Measurements from ENCODE around the gene RPL27.
A peak's percentile ranks its signal among the peaks of the same experiment; 100 is the strongest.

RPL27 gene

GRCh38 chr17:43020789-43021740 lies 22.8 kb downstream of the RPL27 start:
- no peak for DNase-seq (ENCODE audit: low read depth in 4 of 4, low spot score in 1 of 4)

DNA sequence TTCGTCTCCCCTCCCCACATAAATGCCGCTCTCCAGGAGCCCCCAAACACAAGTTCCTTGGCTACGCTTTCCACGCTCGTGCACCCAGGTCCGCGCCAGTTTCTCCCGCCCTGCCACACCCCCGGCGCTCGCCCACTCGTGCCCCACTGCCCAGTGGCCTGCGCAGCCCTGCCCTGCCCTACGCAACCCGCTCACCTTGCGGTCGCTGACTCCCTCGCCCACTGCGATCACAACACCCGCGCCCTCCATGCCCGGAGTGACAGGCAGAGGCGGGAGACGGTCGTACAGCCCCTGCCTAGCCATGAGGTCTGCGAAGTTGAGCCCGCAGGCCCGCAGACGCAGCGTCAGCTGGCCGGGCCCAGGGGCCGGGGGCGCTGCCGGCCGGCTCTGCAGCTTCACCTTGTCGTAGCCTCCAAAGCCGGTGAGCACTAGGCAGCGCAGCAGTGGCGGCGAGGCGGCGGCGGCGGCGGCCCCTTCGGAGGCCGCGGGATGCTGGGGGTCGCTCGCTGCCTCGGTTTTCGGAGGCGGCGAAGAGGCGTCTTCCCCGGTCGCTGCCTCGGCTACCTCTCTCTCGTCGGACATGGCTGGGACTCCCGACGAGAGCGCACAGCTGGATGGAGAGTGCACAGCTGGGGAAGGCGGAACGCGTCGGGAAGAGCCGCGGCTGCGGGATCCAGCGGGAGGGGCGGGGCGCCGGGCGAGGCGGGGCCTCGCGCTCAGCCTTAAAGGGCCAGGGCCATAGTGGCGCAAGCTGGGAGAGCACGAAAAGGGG lies 23.7 kb downstream of the RPL27 start, which contains the start of gene VAT1:
Gene VAT1, minus strand, starts transcription at position 645 of the 772 bp plus-strand sequence. Its CDS starts 63 bp downstream, at position 582.
- DNase-seq (ENCODE audit: low read depth in 4 of 4, low spot score in 1 of 4), result peak in 2 of 4 experiments; percentile 49 to 56

DNA sequence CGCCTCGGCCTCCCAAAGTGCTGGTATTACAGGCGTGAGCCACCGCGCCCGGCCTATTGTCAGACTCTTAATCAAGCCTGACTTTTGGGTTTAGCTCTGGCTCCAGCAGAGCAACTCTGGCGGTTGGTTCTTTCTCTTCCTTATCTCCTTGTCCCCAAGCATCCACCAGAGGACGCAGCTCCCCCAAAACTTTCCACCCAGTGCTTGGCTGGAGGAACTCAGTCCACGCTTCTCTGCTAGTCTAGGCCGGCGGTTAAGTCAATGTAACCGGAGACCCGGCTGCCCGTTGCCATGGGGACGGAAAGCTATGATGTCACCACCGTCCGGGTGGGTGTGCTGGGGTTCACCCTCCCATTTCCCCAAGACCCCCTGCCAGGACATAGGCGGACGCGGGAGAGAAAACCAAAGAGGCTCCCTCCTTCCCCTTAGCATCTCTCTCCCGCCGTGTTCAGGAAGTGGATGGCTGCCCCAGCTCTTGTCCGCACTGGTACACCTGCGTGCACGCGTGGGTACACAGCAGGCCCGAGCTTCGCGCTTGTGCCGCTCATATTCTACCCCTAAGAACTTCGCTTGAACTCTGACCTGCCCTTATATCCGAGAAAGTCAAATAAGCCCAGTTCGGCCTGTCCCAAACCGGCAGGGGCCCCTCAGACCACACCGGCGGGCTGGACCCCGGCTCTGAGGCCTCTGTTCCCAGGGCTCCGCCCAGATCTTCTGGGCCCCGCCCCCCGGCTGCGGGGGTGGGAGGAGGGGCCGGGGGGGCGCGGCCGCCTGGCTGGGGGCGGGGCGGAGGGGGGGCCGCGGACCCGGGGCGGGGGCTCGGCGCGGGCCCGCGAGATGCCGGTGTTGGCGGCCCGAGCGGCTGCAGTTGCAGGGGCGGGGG lies 26.4 kb downstream of the RPL27 start, which contains the start of gene RND2:
Gene RND2, plus strand, starts transcription at position 825 of the 883 bp plus-strand sequence. CDS start 117 bp downstream, outside the sequence.
- DNase-seq (ENCODE audit: low read depth in 4 of 4, low spot score in 1 of 4), result peak; percentile 54 to 62 (median 60)

DNA sequence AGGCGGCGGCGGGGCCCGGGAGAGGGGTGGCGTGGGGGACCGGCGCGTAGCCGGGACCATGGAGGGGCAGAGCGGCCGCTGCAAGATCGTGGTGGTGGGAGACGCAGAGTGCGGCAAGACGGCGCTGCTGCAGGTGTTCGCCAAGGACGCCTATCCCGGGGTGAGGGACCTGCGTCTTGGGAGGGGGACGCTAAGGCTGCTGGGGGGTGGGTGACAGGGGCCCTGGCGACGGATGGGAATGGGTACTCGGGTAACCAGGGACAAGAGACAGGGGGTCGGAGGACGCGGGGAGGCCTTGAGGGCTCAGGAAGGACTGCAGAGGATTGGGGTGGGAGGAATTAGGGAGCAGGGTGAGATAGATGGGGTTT lies 27.1 kb downstream of the RPL27 start:
- DNase-seq (ENCODE audit: low read depth in 4 of 4, low spot score in 1 of 4), result no peak

- no peak for DNase-seq (ENCODE audit: low read depth in 4 of 4, low spot score in 1 of 4)
These were observed 27.7 kb downstream of the RPL27 start for GRCh38 chr17:43025766-43026537.

GRCh38 chr17:43026595-43026994 lies 28.4 kb downstream of the RPL27 start:
- DNase-seq (ENCODE audit: low read depth in 4 of 4, low spot score in 1 of 4), result no peak

- DNase-seq (ENCODE audit: low read depth in 4 of 4, low spot score in 1 of 4), result no peak
These were observed 29.1 kb downstream of the RPL27 start for GRCh38 chr17:43027091-43028032.

DNA sequence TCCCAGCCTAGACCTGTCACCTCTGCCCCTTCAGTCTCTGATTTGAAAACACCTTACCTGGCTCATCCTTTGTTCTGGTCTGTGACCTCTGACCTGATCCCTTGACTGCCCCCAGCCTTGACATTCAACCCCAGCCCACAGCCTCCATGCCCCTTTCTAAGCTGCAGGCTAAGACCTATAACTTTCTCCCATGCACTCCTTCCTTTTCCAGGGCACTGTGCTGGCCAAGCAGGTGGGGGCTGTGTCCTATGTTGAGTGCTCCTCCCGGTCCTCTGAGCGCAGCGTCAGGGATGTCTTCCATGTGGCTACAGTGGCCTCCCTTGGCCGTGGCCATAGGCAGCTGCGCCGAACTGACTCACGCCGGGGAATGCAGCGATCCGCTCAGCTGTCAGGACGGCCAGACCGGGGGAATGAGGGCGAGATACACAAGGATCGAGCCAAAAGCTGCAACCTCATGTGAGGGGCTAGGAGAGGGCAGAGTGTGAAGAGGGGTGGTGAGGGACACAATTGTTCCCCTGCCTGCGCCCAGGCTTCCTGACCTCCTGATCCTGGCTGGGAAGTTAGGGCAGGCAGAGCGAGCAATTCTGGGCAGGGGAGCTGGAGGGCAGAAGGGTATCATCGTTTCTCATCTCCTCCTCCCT lies 30.1 kb downstream of the RPL27 start:
- no peak for DNase-seq (ENCODE audit: low read depth in 4 of 4, low spot score in 1 of 4)

DNA sequence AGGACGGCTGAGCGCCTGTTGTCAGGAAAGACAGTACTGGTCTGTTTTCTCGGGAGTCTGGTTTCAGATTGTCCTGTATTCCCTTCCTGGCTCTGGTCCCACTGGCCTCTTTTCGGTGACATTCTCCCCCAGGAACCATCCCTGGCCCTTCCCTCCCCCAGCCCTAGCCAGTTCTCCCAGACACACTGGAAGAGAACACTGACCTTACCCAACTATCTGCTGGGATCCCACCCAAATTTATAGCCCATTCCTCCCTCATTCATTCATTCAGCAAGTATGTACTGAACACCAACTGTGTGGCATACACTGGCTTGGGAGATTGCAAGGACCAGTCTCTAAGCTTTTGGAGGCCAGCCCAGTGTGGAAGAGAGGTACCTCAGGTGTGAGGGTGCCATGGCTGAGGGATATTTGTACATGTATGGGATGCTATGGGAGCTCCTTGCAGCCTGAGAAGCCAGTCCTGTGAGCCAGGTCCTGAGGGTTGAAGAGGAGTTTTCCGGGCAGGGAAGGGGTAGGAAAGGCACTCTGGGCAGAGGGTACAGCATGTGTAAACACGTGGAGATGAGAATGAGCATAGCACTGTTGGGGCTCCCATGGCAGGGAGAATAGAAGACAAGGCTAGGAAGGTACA lies 32.0 kb downstream of the RPL27 start:
- DNase-seq (ENCODE audit: low read depth in 4 of 4, low spot score in 1 of 4), result no peak

- no peak for DNase-seq (ENCODE audit: low read depth in 4 of 4, low spot score in 1 of 4)
These were observed 33.4 kb downstream of the RPL27 start for GRCh38 chr17:43031666-43032065.

- no peak for DNase-seq (ENCODE audit: low read depth in 4 of 4, low spot score in 1 of 4)
These were observed 36.0 kb downstream of the RPL27 start for GRCh38 chr17:43033948-43034881.

- no peak for DNase-seq (ENCODE audit: low read depth in 4 of 4, low spot score in 1 of 4)
These were observed 36.7 kb downstream of the RPL27 start for GRCh38 chr17:43034894-43035293.

DNA sequence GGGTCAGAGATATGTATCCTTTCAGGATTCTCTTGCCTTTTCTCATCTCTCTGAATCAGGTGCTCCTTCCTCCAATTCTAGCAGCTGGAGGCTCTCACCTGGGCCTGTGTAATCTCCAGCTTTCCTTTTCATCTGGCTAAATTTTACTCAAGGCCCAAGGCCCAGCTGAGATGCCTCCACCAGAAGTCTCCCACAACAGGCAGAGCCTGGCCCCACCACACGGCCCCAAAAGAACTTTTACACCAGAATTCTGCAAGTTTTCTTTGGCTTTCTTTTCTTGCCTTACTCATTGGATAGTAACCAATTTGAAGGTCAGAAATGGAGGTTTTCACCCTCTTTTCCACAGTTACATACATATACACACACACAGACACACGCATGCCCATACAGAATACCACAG lies 41.4 kb downstream of the RPL27 start:
- DNase-seq (ENCODE audit: low read depth in 4 of 4, low spot score in 1 of 4), result no peak

- DNase-seq (ENCODE audit: low read depth in 4 of 4, low spot score in 1 of 4), result no peak
These were observed 42.4 kb downstream of the RPL27 start for GRCh38 chr17:43040655-43041054.

- no peak for DNase-seq (ENCODE audit: low read depth in 4 of 4, low spot score in 1 of 4)
These were observed 43.9 kb downstream of the RPL27 start for GRCh38 chr17:43042025-43042628.

GRCh38 chr17:43043307-43043706 lies 45.1 kb downstream of the RPL27 start:
- DNase-seq (ENCODE audit: low read depth in 4 of 4, low spot score in 1 of 4), result no peak

DNA sequence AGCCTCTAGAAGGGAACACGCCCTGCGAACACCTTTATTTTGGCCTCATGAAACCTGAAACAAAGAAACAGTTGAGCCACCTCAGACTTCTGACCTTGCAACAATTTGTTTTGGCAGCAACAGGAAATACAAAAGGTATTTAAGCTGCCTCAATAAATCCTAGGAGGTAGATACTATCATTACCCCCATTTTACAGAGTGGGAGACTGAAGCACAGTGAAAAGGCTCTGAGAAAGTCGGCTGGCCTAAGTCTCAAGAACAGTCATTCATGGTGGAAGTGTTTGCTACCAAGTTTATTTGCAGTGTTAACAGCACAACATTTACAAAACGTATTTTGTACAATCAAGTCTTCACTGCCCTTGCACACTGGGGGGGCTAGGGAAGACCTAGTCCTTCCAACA lies 45.8 kb downstream of the RPL27 start:
- DNase-seq (ENCODE audit: low read depth in 4 of 4, low spot score in 1 of 4), result no peak
